GM21447 (cell line): ENCODE results near the gene ODAD3.
"Not testable (repeated sequence)": the region's sequence is repeated elsewhere in the genome, so short reads cannot be mapped to it uniquely, and the experiment has no call there.

Experiments
- ATAC-seq: cut with Tn5 transposase; IDR thresholded peaks from one replicate; pipeline ENCODE4 v1.9.1; 2021; ENCODE audit not compliant: unreplicated experiment

ODAD3 gene

GRCh38 chr19:11460207-11460606, 25.3 kb upstream of the ODAD3 start:
- no peak for ATAC-seq

- not testable (repeated sequence) for ATAC-seq
Observed at GRCh38 chr19:11458912-11459311, 24.0 kb upstream of the ODAD3 start.

GRCh38 chr19:11458236-11458900, 23.4 kb upstream of the ODAD3 start:
- no peak for ATAC-seq

GRCh38 chr19:11457831-11458230, 22.9 kb upstream of the ODAD3 start:
- ATAC-seq = no peak

GRCh38 chr19:11457115-11457514, 22.2 kb upstream of the ODAD3 start:
- no peak for ATAC-seq

- ATAC-seq = no peak
Observed at GRCh38 chr19:11456659-11457058, 21.7 kb upstream of the ODAD3 start.

GRCh38 chr19:11455233-11455554, 20.3 kb upstream of the ODAD3 start:
- not testable (repeated sequence) for ATAC-seq

- ATAC-seq = no peak
Observed at GRCh38 chr19:11453468-11454341, 18.8 kb upstream of the ODAD3 start.

- no peak for ATAC-seq
Observed at GRCh38 chr19:11452620-11453310, 17.8 kb upstream of the ODAD3 start.

- ATAC-seq = no peak
Observed at GRCh38 chr19:11451871-11452619, 17.1 kb upstream of the ODAD3 start.

GRCh38 chr19:11451327-11451870, 16.5 kb upstream of the ODAD3 start:
- ATAC-seq = no peak

- no peak for ATAC-seq
Observed at GRCh38 chr19:11450570-11451326, 15.8 kb upstream of the ODAD3 start.

GRCh38 chr19:11448923-11449554, 14.1 kb upstream of the ODAD3 start:
- ATAC-seq = no peak

GRCh38 chr19:11448410-11448809, 13.5 kb upstream of the ODAD3 start:
- ATAC-seq = no peak

GRCh38 chr19:11447347-11448262, 12.7 kb upstream of the ODAD3 start:
- no peak for ATAC-seq

GRCh38 chr19:11446652-11447301, 11.9 kb upstream of the ODAD3 start:
- no peak for ATAC-seq

- ATAC-seq = no peak
Observed at GRCh38 chr19:11446271-11446651, 11.3 kb upstream of the ODAD3 start.

- ATAC-seq = no peak
Observed at GRCh38 chr19:11445141-11445540, 10.2 kb upstream of the ODAD3 start.
